ENCODE data around the gene RPH3AL. TPM values are rescaled to one million over a fixed set of nuclear protein-coding genes. Genes with fewer than 3 reads are reported as not detected.

RPH3AL gene
- total and polyA plus RNA-seq, 10 of the 15 experiments (the other 5 are each of a cell fraction or from before 2014, with no cell fraction given): 0.04 to 1.2 (median 0.47) TPM; not detected in 2

DNA sequence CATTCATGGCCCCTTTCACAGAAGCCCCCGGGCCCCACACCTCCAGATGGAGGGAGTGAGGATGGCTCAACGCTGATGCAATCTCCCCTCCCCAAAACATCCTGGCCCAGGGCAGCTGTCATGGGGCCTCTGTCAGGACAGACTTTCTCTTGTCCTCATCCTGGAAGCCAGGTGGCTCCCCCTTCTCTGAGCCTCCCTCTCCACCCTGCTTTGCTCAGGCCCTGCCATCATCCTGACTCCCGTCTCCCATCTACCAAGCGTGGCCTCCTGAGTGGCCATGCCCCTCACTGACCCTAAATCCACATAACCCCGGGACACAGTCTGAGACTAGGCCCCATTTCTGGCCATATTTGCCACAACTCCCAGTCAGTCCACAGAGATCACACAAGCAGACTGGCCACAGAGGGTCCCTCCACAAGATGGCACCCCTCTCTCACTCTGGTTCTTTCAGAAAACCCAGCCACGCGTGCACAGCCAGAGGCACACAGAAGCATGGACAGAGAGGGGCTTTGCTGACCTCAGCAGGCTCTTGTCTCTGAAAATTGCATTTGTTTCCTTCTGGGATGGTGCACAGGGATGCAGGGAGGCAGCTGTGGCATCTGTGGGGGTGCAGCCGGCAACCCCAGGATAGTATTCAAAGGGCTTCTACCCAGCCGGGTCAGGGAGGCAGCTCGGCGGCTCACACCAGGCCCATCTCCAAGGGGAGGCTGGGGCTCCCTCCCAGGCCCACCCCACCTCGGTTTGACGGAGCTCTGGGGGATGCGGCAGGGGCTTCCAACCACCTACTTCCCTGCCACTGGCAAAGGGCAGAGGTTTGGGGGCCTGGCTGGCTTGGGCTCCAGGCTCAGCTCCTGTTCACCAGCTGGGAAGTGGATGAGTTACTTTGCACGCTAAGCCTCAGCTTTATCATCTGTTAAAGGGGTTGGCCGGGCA, 188.0 kb downstream of the RPH3AL start (continued):
- TF ChIP-seq ZBTB40 (IDR thresholded peaks at IDR 0.05; ENCODE audit: borderline replicate concordance) (no peak), EP300 (IDR thresholded peaks at IDR 0.05; ENCODE audit: borderline replicate concordance in 1 of 2, control insufficient read depth in 1 of 2, low read depth in 2 of 2, low read length in 2 of 2) (no peak), BMI1 (IDR thresholded peaks at IDR 0.05; ENCODE audit: borderline replicate concordance) (no peak), USF2 (IDR thresholded peaks at IDR 0.05; ENCODE audit: borderline replicate concordance, low read depth, low read length) (no peak), YY1 (IDR thresholded peaks at IDR 0.05; ENCODE audit: low read depth, low read length) (0 out of 2 replicates have a peak, but pooled peaks have one; percentile 13), ATF7 (IDR thresholded peaks at IDR 0.05; ENCODE audit: low read depth) (no peak), MTA2 (IDR thresholded peaks at IDR 0.05; ENCODE audit: low read depth) (no peak), BCL11A (IDR thresholded peaks at IDR 0.05; ENCODE audit: low read depth, low read length) (no peak), PAX5 (IDR thresholded peaks at IDR 0.05; ENCODE audit: borderline replicate concordance, low read depth, low read length) (peak; percentile 71; the same call in 1 of the 2 replicates), FOXM1 (IDR thresholded peaks at IDR 0.05; ENCODE audit: low read depth, low read length) (no peak)
- TF ChIP-seq, protein P1, sequence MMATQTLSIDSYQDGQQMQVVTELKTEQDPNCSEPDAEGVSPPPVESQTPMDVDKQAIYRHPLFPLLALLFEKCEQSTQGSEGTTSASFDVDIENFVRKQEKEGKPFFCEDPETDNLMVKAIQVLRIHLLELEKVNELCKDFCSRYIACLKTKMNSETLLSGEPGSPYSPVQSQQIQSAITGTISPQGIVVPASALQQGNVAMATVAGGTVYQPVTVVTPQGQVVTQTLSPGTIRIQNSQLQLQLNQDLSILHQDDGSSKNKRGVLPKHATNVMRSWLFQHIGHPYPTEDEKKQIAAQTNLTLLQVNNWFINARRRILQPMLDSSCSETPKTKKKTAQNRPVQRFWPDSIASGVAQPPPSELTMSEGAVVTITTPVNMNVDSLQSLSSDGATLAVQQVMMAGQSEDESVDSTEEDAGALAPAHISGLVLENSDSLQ (IDR thresholded peaks at IDR 0.05): no peak
- TF ChIP-seq, protein P2, sequence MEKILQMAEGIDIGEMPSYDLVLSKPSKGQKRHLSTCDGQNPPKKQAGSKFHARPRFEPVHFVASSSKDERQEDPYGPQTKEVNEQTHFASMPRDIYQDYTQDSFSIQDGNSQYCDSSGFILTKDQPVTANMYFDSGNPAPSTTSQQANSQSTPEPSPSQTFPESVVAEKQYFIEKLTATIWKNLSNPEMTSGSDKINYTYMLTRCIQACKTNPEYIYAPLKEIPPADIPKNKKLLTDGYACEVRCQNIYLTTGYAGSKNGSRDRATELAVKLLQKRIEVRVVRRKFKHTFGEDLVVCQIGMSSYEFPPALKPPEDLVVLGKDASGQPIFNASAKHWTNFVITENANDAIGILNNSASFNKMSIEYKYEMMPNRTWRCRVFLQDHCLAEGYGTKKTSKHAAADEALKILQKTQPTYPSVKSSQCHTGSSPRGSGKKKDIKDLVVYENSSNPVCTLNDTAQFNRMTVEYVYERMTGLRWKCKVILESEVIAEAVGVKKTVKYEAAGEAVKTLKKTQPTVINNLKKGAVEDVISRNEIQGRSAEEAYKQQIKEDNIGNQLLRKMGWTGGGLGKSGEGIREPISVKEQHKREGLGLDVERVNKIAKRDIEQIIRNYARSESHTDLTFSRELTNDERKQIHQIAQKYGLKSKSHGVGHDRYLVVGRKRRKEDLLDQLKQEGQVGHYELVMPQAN (conservative IDR thresholded peaks at IDR 0.05): no peak
- TF ChIP-seq, protein P3, sequence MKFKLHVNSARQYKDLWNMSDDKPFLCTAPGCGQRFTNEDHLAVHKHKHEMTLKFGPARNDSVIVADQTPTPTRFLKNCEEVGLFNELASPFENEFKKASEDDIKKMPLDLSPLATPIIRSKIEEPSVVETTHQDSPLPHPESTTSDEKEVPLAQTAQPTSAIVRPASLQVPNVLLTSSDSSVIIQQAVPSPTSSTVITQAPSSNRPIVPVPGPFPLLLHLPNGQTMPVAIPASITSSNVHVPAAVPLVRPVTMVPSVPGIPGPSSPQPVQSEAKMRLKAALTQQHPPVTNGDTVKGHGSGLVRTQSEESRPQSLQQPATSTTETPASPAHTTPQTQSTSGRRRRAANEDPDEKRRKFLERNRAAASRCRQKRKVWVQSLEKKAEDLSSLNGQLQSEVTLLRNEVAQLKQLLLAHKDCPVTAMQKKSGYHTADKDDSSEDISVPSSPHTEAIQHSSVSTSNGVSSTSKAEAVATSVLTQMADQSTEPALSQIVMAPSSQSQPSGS (IDR thresholded peaks at IDR 0.05; ENCODE audit: low read length): no peak
